Uterus (tissue), 2 donors: ENCODE results near the gene WNK3.

Source experiments
- CTCF ChIP-seq, 4 experiments: fragments of 200-600 bp in 2 of 4; fragments of 450-650 bp in 2 of 4; sonication (generic) in 2 of 4; IDR thresholded peaks; one replicate each; pipeline ENCODE4 v1.5.1; 2016 to 2019; ENCODE audit warnings: antibody characterized with exemption in 4 of 4, mild to moderate bottlenecking in 2 of 4, moderate library complexity in 1 of 4
- POLR2A ChIP-seq, 2 donors: fragments of 450-650 bp; IDR thresholded peaks; one replicate each; pipeline ENCODE4 v1.6.1; 2016; ENCODE audit warnings: antibody characterized with exemption in 2 of 2, mild to moderate bottlenecking in 1 of 2, moderate library complexity in 1 of 2

GRCh38 chrX:54358424-54359211 is 772 bp upstream of the WNK3 start:
- no peak for TF ChIP-seq CTCF (IDR thresholded peaks at IDR 0.05)
- TF ChIP-seq POLR2A (IDR thresholded peaks at IDR 0.05), result no peak
